Cardiac septum (tissue), 1 donor: ENCODE measurements around the gene CEP192. TPM values are rescaled to one million over a fixed set of nuclear protein-coding genes. Genes with fewer than 3 reads are reported as not detected.
"Not testable (repeated sequence)": the region's sequence is repeated elsewhere in the genome, so short reads cannot be mapped to it uniquely, and the experiment has no call there.

Experiments
- DNase-seq: peaks from one replicate; pipeline ENCODE4 v3.0.0-alpha.2; 2020; ENCODE audit warnings: low spot score
- intact Hi-C: fragments of 100-400 bp; cut with DNase I; formaldehyde crosslinking; loops from one replicate; pipeline ENCODE4 v1.14.0; 2022
- total RNA-seq: library from RNA; stranded (reverse); fragmentation: NEBNext Ultra II Directional; extraction: Animal tissue kit (Norgen Biotek cat#: 25700); gene quantifications from one replicate; pipeline ENCODE4 v1.2.1, GENCODE V29; 2021
- donor health status: DM: no; HTN: no; CAD: no.

CEP192 gene
- total RNA-seq, 1 donor from 2014 or later, result 28.5 TPM

DNA sequence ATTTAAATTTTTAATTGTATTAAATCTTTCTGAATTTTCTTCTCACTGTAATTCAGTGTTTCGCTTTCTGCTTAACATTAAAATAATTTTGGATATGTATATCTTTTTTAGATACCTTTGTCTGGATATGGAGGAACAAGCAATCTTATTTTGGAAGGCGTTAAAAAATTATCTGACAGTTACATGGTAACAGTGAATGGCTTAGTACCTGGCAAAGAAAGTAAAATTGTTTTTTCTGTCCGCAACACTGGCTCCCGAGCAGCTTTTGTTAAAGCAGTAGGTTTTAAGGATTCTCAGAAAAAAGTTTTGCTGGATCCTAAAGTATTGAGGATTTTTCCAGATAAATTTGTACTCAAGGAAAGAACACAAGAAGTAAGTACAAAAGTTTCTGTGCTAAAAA, 95.7 kb downstream of the CEP192 start:
- DNase-seq, result no peak
- intact Hi-C loops, result no loop called here

DNA sequence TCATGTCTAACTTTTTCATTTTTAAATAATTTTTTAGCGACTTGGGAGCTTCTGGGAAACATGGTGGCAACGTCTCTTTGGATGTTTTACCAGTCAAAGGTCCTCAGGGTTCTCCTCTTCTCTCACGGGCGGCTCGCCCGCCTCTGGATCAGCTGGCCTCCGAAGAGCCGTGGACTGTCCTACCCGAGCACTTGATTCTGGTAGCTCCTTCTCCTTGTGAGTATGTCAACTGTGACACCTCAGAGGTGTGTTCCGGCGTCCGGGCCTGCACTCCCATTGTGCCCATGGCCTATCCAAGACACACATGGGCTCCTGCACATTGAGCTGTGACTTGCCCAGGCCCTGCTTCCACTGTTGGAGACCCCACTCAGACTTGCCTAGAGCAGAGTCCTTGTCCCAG, 104.3 kb downstream of the CEP192 start:
- no peak for DNase-seq
- intact Hi-C loops, result loop anchor here (10.0 kb wide), 1 partner anchor 91 kb away; no protein-coding TSS in a partner anchor

DNA sequence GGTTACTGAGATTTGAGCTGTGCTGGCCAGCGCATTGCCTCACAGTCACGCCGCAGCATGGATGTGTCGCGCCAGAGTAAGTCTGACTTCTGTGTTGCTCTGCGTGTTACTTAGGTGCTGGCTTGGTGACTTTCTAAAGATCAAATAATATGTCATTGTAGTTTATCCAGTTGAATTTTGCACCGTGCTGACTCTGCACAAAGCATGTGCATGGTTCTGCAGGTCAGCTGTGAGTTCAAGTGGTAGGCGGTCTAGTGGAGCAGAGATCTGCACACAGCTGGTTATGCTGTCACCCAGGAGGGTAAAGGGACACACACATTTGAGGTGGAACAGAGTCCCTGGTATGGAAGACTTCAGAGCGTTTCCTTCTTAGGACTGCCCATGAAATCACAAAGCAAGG, 105.1 kb downstream of the CEP192 start:
- intact Hi-C loops, result loop anchor here (10.0 kb wide), 1 partner anchor 91 kb away; no protein-coding TSS in a partner anchor
- no peak for DNase-seq

DNA sequence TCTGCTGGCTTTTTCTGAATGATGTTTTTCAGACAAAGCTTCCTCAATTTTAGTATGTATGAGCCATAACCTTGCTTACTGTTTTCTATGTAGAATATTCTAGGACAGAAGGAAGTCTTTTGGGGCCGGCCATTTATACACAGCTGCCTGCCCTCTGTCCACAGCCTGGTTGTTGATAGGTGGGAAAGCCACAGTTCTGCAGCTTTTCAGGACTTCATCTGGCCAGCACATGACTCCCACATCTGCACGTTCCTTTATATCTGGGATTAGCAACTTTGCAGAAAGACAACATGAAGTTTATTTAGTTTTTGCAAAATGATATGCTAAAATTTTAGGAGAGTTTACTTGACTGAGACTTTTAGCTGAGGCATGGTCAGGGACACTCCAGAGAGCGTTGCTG, 105.6 kb downstream of the CEP192 start:
- DNase-seq, result no peak
- intact Hi-C loops, result loop anchor here (10.0 kb wide), 1 partner anchor 92 kb away; no protein-coding TSS in a partner anchor

DNA sequence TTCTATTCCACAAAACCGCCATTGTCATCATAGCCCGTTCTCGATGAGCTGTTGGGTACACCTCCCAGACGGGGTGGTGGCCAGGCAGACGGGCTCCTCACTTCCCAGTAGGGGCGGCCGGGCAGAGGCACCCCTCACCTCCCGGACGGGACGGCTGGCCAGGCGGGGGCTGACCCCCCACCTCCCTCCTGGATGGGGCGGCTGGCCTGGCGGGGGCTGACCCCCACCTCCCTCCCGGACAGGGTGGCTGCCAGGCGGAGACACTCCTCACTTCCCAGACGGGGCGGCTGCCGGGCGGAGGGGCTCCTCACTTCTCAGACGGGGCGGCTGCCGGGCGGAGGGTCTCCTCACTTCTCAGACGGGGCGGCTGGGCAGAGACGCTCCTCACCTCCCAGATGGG, 106.9 kb downstream of the CEP192 start:
- DNase-seq, result not testable (repeated sequence)
- intact Hi-C loops, result loop anchor here (10.0 kb wide), 1 partner anchor 93 kb away; no protein-coding TSS in a partner anchor

DNA sequence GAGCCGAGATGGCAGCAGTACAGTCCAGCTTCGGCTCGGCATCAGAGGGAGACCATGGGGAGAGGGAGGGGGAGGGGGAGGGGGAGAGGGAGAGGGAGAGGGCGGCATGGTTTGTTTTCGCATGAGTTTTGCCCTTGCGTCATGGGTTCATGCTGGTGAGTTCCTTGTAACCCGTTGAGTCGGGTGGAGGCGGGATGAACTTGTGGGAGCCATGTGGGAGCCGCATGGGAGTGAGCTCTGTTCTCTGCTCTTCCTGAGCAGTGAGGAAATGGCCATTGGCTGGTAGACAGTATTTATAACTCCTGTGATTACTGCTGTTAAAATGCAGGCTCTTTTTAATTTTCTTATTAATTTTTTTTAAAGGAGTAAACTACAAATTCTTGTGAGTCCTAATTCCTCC, 108.0 kb downstream of the CEP192 start:
- intact Hi-C loops, result loop anchor here (10.0 kb wide), 1 partner anchor 94 kb away; no protein-coding TSS in a partner anchor
- no peak for DNase-seq

DNA sequence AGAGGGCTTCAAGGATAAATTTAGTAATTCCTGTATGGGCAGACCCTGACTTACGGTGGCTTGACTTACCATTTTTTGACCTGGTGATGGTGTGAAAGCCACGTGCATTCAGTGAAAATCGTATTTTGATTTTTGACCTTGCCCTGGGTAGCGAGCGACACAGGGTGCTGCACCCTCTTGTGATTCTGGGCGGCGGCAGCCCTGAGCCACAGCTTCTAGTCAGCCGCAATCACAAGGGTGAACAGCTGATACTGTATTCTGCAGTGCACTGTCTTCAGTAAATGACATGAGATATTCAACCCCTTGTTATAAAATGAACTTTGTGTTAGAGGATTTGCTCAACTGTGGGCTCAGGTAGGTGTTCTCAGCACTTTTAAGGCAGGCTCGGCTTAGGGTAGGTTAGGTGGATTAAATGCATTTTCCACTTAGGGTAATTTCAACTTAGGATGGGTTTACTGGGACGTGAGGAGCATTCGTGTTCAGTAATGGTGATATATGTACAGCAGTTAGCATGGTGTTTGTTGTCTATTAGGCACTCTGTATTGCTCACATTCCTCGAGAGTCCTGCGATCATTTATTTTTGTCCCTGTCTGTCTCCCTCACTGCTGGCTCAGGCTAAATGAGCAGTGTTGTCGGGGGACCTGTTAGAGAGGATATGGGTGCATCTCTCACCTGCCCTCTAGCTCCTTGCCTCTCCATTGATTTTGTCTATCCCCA, 109.9 kb downstream of the CEP192 start:
- DNase-seq, result no peak
- intact Hi-C loops, result no loop called here

DNA sequence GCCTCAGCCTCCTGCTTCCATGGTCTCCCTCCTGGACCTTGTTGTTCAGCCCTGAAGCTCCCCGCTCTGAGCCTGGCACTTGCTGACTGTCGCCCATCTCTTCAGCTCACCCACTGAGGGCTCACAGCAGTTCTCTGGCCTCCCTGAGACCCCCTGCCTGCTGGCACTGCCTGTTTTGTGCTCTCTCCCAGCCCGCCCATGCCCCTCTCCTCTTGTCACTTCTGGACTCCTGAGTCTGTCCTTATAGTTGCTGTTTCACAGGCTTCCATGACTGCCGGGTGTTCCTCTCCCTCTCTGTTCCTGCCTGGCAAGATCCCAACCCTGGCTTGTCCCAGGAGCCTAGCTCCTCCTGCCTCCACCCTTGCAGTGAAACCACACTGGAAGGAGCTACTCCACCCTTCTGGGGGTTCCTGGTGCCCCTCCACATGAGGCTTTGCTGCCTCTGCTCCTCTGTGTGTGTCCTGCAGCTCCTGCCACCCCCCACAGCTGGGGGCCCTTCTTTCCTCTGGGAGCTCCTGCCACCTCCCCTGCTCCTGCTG, 110.6 kb downstream of the CEP192 start:
- intact Hi-C loops, result no loop called here
- no peak for DNase-seq

DNA sequence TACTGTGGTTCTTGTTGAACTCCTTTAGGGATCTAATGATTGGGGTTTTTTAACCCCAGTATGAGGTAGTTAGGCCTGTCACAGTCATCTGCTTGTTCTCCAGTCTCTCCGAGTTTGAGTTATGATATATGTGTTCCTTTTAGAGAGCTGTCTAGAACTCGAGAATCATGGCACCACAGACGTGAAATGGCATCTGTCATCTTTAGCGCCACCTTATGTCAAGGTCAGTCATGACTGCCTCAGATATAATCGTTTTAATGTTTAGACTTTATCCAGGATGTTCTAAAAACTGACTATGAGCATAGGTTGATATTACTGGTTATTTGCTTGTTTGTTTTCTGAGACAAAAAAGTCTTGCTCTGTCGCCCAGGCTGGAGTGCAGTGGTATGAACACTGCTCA, 112.2 kb downstream of the CEP192 start:
- no peak for DNase-seq
- intact Hi-C loops, result no loop called here

DNA sequence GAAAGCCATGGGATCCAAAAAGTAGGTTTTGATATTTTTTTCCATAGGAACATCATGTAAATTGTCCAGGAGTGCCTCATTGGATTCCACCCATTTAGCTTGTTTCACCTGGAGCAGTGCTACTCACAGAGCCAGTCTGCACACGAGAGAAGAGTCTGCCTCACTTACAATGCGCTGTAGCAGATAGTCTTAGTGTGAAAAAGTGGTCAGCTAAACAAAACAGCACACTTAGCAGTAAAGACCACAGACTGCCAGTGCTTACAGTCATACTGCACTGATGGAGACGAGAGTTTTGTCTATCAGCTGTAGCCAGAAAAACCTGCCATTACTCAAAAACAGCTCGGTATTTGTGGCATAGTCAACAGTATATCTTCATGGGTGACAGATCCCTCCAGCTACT, 113.9 kb downstream of the CEP192 start:
- intact Hi-C loops, result no loop called here
- no peak for DNase-seq

DNA sequence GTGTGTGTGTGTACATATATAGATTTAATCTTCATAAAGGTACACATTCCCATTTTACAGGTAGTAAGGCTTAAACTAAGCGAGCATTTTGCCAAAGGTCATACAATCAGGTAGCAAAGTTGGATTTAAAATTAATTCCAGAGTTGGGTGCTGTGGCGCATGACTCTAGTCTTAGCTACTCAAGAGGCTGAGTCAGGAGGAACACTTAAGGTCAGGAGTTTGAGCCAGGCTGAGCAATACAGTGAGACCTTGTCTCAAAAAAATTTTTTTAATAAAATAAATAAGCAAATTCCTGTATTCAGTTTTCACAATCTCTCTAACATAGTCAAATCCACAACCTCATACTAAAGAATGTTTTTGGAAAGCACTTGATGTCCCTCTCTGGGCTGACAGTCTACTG, 115.9 kb downstream of the CEP192 start:
- intact Hi-C loops, result no loop called here
- DNase-seq, result no peak

DNA sequence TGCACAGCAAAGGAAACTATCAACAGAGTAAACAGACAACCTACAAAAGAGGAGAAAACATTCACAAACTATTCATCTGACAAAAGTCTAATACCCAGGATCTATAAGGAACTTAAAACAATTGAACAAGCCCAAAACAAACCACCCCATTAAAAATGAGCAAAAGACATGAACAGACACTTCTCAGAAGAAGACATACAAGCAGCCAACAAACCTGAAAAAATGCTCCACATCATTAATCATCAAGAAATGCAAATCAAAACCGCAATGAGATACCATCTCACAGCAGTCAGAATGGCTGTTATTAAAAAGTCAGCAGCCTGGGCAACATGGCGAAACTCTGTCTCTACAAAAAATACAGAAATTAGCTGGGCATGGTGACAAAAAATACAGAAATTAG, 117.2 kb downstream of the CEP192 start:
- intact Hi-C loops, result no loop called here
- no peak for DNase-seq

DNA sequence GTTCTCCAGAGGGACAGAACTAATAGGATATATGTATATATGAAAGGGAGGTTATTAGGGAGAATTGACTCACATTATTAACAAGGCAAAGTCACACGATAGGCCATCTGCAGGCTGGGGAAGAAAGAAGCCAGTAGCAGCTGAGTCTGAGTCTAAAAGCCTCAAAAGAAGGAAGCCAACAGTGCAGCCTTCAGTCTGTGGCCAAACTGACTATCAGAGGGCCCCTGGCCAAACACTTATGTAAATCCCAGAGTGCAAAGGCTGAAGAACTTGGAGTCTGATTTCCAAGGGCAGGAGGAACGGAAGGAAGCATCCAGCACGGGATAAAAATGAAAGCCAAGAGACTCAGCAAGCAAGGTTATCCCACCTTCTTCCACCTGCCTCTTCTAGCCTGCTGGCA, 119.4 kb downstream of the CEP192 start:
- no peak for DNase-seq
- intact Hi-C loops, result no loop called here

DNA sequence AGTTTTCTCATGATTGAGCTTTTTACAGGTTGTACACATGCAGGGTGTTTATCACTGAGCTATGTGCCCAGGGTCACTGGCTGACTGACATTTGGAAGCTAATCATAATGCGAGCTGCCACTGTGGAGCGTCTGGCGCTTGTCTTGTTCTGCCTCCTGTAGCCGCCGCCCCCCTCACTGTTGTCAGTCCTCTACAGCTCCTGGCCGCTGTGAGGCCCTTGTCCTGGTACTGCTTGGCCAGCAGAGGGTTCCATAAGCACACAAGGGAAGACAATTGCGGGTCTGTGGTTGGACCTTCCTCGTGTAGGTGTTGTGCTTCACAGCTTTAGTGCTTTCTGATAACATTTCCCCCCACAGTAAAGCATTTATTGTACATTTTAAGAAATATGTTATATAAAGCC, 121.8 kb downstream of the CEP192 start:
- DNase-seq, result peak; percentile 86
- intact Hi-C loops, result no loop called here

DNA sequence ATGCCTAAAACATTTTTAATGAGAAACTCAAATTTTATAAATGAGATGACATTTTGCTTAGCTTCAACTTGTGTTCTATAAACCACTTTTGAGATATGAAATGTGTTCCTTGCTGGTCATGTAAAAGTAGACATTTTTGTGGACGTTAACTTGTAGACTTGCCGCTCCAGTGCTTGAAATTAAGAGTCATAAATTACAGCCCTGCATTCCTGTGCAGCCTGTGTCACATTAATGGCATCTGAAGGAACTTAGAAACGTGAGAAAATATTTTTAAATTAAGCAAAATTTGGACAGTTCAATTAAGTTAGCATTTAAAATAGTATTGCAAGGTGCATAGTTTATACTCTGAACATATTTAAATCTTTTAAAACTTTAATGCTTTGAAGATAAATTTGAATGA, 129.1 kb downstream of the CEP192 start:
- no peak for DNase-seq
- intact Hi-C loops, result no loop called here

DNA sequence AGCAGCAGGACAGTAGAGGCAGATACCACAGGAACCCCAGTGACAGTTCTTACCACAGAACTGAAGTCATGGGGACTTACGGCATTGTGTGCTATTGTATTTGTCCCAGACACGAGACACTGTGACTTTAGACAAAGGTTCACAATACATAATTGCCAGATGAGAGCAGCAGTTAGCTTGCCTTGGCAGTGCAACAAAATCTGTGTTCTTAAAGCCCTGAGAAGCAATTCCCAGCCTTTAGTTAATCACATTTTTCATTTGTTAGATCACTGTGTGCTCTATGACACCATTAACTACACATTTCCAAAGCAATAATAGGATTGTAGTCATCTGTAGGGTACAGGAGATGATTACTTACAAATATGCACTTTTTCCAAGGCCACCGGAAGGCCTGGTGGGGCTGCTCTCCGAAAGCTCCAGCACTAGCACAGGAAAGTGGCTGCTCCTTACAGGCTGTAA, 129.8 kb downstream of the CEP192 start:
- no peak for DNase-seq
- intact Hi-C loops, result no loop called here

DNA sequence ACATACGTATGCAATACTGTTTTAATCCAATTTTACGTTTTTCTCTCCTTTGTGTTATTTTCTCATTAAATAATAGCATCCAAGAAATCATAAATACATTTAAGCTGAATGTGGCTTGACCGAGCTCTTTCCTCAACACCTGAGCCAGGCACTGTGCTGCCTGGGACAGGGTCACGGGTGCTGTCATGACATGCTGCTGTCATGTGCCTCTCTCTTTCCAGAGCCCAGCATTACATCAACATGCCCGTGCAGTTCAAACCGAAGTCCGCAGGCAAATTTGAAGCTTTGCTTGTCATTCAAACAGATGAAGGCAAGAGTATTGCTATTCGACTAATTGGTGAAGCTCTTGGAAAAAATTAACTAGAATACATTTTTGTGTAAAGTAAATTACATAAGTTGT, 133.2 kb downstream of the CEP192 start:
- intact Hi-C loops, result no loop called here
- no peak for DNase-seq

DNA sequence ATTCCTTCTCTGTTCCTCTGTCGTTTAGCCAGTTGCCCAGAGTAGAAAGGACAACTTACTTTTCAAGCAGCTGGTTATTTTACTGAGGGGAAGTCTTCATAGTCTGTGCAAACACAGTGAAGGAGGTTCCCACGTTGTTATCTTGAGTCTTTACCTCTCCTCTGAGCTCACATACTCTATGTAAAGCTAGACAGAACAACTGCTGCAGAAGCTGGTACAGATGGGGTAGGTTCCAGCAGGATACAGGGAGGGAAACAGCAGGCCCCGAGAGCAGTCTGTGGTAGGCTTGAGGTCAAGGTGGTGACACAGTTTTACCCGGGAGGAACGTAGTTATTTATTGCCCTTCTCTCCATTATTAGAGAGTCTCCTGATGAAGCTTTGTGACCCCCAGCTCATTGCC, 134.0 kb downstream of the CEP192 start:
- intact Hi-C loops, result no loop called here
- no peak for DNase-seq

DNA sequence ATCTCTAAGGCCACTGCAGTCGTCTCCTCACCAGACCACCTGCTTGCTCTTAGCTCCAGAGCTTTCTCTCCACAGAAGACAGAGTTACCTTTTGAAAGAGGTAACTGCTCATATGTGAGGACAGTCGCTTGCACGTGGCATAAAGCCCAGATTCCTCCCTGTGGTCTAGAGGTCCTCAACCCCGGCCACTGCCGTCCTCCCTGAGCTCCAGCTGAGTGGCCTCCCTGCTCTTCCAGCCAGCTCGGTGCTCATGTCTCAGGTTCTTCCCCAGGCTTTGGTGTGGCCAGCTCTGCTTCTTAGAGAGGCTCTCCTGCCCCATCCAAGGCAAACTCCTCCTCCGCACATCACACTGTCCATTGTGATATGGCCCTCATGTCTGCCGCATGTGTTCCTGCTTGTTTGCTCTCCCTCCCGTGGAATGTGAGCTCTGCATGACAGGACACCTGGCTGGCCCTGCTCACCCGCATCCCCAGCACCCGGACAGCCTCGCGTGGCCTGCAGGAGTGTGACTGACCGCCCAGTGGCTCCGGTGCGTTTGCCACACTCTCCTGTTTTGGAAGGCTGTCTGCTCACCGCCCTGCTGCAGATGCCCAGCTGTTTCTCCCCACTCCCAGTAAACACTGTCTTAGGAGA, 135.9 kb downstream of the CEP192 start:
- intact Hi-C loops, result no loop called here
- no peak for DNase-seq

DNA sequence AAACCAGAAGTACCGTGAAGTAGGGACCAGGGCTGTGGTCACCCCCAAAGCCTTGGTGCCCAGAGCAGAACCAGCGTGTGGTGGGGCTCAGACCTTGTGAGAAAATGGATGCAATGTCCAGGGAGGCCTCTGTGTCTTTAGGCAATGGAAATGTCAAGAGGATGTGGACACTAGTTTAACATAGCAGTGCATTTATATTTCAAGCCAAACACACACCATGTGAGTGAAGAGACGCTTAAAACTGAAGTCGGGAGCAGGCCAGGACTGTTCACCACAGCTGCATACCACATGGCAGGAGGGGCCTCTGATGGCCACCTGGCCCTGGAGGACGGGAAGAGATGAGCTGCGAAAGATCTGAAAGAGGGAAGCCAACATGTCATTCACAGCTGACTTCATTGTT, 140.1 kb downstream of the CEP192 start:
- intact Hi-C loops, result no loop called here
- no peak for DNase-seq
